ENCODE measurements around the gene SNRNP27. TPM values are rescaled to one million over a fixed set of nuclear protein-coding genes. Genes with fewer than 3 reads are reported as not detected.

The SNRNP27 gene
- total RNA-seq, 2 donors from 2014 or later, result 33.5 to 38.6 TPM

Other genes starting within 250 kb of the SNRNP27 start
- 10 to 100 TPM; 11.4 to 13.4 TPM for gene ANXA4, start 151.8 kb upstream of the SNRNP27 start, total RNA-seq
- gene GMCL1, start 64.3 kb upstream of the SNRNP27 start, total RNA-seq, result 10 to 100 TPM; 25.1 to 26.0 TPM
- 10 to 100 TPM; 45.0 to 46.2 TPM for gene MXD1, start 21.2 kb downstream of the SNRNP27 start, total RNA-seq
- gene ASPRV1, start 67.7 kb downstream of the SNRNP27 start, total RNA-seq, result 1 to 10 TPM; 1.1 to 1.7 TPM
- 100 to 1,000 TPM; 334 to 345 TPM for gene PCBP1, start 193.5 kb downstream of the SNRNP27 start, total RNA-seq